Nephron (organoid): ENCODE data around the gene SPATA46.
A peak's percentile ranks its signal among the peaks of the same experiment; 100 is the strongest.

ENCODE experiments used
- H3K27ac Mint-ChIP-seq, 3 experiments: 2 replicates each; pipeline ENCODE4 v1.8.0; 2020; ENCODE audit warnings: mixed read lengths in 3 of 3, mild to moderate bottlenecking in 2 of 3, moderate library complexity in 1 of 3
- H3K27me3 Mint-ChIP-seq: 2 replicates; pipeline ENCODE4 v1.8.0; 2021; ENCODE audit warnings: low read depth, mild to moderate bottlenecking, moderate library complexity, mixed read lengths
- H3K36me3 Mint-ChIP-seq: 2 replicates; pipeline ENCODE4 v1.8.0; 2020; ENCODE audit warnings: low read depth, mixed read lengths
- H3K4me1 Mint-ChIP-seq: 2 replicates; pipeline ENCODE4 v1.8.0; 2020; ENCODE audit warnings: mixed read lengths
- H3K4me3 Mint-ChIP-seq, 3 experiments: 2 replicates each; pipeline ENCODE4 v1.8.0; 2020; ENCODE audit warnings: mild to moderate bottlenecking in 3 of 3, mixed read lengths in 3 of 3, moderate library complexity in 2 of 3
- H3K9me3 Mint-ChIP-seq: 2 replicates; pipeline ENCODE4 v1.8.0; 2020; ENCODE audit warnings: mixed read lengths
- CTCF ChIP-seq, 3 experiments: fragments of 200-600 bp; sonication (generic); IDR thresholded peaks; one replicate each; pipeline ENCODE4 v1.5.0; 2021; ENCODE audit warnings: antibody characterized with exemption in 3 of 3; ENCODE audit not compliant: unreplicated experiment in 3 of 3

The SPATA46 gene

GRCh38 chr1:162385702-162386101, 9.0 kb upstream of the SPATA46 start:
- H3K27ac Mint-ChIP-seq: peak overlapping the region in 2 of 3 experiments; percentile 83 to 95
- H3K36me3 Mint-ChIP-seq: peaks cover 4% of the 10 kb centered on the region
- no peaks in the 10 kb centered on the region for H3K27me3 Mint-ChIP-seq
- H3K9me3 Mint-ChIP-seq: no peaks in the 10 kb centered on the region
- no peak overlapping the region for H3K4me3 Mint-ChIP-seq
- peaks cover 35% of the 10 kb centered on the region for H3K4me1 Mint-ChIP-seq
- no peak for TF ChIP-seq CTCF (IDR thresholded peaks at IDR 0.05; ENCODE audit: unreplicated experiment in 3 of 3)

GRCh38 chr1:162385280-162385623, 8.6 kb upstream of the SPATA46 start:
- H3K4me3 Mint-ChIP-seq: no peak overlapping the region
- H3K4me1 Mint-ChIP-seq: peaks cover 30% of the 10 kb centered on the region
- H3K36me3 Mint-ChIP-seq: peaks cover 4% of the 10 kb centered on the region
- no peak for TF ChIP-seq CTCF (IDR thresholded peaks at IDR 0.05; ENCODE audit: unreplicated experiment in 3 of 3)
- no peaks in the 10 kb centered on the region for H3K9me3 Mint-ChIP-seq
- peak overlapping the region; percentile 83 to 95 (median 89) for H3K27ac Mint-ChIP-seq
- H3K27me3 Mint-ChIP-seq: no peaks in the 10 kb centered on the region

- no peak for TF ChIP-seq CTCF (IDR thresholded peaks at IDR 0.05; ENCODE audit: unreplicated experiment in 3 of 3)
- Mint-ChIP-seq H3K4me3 (no peak overlapping the region), H3K4me1 (peaks cover 25% of the 10 kb centered on the region), H3K36me3 (peaks cover 4% of the 10 kb centered on the region), H3K9me3 (no peaks in the 10 kb centered on the region), H3K27ac (peak overlapping the region; percentile 83 to 95 (median 89)), H3K27me3 (no peaks in the 10 kb centered on the region)
These were observed 8.1 kb upstream of the SPATA46 start for GRCh38 chr1:162384601-162385279.

- Mint-ChIP-seq H3K36me3 (peaks cover 4% of the 10 kb centered on the region), H3K27me3 (no peaks in the 10 kb centered on the region), H3K27ac (peak overlapping the region; percentile 83 to 95 (median 89)), H3K4me1 (peaks cover 19% of the 10 kb centered on the region), H3K9me3 (no peaks in the 10 kb centered on the region), H3K4me3 (no peak overlapping the region)
- TF ChIP-seq CTCF (IDR thresholded peaks at IDR 0.05; ENCODE audit: unreplicated experiment in 3 of 3): no peak
These were observed 7.5 kb upstream of the SPATA46 start for GRCh38 chr1:162384116-162384515.

GRCh38 chr1:162383516-162383915, 6.9 kb upstream of the SPATA46 start:
- no peaks in the 10 kb centered on the region for H3K9me3 Mint-ChIP-seq
- H3K4me3 Mint-ChIP-seq: no peak overlapping the region
- H3K36me3 Mint-ChIP-seq: peaks cover 4% of the 10 kb centered on the region
- TF ChIP-seq CTCF (IDR thresholded peaks at IDR 0.05; ENCODE audit: unreplicated experiment in 3 of 3): no peak
- peaks cover 13% of the 10 kb centered on the region for H3K4me1 Mint-ChIP-seq
- no peaks in the 10 kb centered on the region for H3K27me3 Mint-ChIP-seq
- H3K27ac Mint-ChIP-seq: peak overlapping the region in 2 of 3 experiments; percentile 38 to 95

- Mint-ChIP-seq H3K4me1 (peaks cover 12% of the 10 kb centered on the region), H3K4me3 (no peak overlapping the region), H3K9me3 (no peaks in the 10 kb centered on the region), H3K27me3 (no peaks in the 10 kb centered on the region), H3K27ac (peak overlapping the region in 1 of 3 experiments; percentile 56), H3K36me3 (peaks cover 4% of the 10 kb centered on the region)
- no peak for TF ChIP-seq CTCF (IDR thresholded peaks at IDR 0.05; ENCODE audit: unreplicated experiment in 3 of 3)
These were observed 6.4 kb upstream of the SPATA46 start for GRCh38 chr1:162383091-162383490.
